ENCODE data around the gene TXNRD1.

DNA sequence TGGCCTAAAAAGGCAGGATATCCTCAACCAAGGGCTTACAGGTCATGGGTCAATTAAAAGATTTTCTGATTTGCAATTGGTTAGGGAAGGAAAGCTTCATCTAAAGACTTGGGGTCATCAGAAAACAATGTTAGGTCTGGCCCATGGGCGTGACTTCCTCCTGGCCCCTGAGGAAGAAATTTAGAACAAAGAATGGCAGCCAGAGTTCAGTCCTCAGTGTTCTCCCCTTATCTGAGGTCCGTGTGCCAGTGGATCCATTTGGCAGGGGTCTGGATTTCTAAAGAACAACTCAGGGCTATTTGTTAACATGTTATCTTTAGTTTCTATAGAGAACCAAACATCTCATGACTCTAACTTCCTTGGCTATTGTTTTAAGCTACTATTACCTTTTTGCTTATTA is 49.8 kb upstream of the TXNRD1 start:
- TF ChIP-seq POLR2A (IDR thresholded peaks at IDR 0.05; ENCODE audit: low read length): no peak
- no peak for TF ChIP-seq GATA1 (IDR thresholded peaks at IDR 0.05; ENCODE audit: low read depth, low read length)

Data from erythroblast (primary cell).